GM19035 (cell line): ENCODE results near the gene SPATA13.

Experiments used
- ATAC-seq: cut with Tn5 transposase; IDR thresholded peaks from one replicate; pipeline ENCODE4 v1.9.1; 2021; ENCODE audit not compliant: unreplicated experiment

Gene SPATA13

DNA sequence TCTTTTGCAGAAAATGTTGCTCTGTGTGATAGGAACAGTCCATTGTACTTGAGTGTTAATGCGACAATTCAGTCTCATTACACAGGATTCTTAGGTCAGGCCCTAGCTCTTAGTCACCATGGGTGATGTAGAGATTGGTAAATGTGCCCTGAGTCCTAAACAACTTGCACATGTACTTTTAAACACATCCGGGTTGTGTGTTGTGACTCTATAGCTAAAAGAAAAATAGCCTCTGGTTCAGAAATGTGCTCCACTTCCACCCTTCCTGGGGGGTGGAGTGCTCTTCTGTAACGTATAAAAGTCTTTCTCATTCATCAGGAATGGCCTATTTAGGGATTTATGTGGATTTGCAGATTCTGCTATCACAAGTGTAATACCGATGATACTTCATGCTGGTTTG lies 5.2 kb downstream of the SPATA13 start:
- ATAC-seq, result no peak

DNA sequence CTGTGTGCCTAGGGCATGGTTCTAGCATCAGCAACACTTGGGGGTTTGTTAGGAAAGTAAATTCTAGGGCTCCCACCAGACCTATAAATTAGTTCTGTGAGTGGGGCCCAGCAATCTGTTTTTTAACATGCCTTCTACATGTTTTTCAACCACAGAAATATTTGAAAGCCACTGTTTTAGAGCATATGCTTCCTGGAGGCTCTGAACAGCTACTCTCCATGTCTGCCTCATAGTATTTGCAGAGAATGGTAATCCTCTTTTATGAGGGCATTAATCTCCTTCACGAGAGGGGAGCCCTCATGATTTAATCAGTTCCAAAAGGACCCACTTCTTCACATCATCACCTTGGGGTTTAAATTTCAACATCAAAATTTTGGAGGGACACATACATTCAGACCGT lies 6.0 kb downstream of the SPATA13 start:
- ATAC-seq, result no peak

DNA sequence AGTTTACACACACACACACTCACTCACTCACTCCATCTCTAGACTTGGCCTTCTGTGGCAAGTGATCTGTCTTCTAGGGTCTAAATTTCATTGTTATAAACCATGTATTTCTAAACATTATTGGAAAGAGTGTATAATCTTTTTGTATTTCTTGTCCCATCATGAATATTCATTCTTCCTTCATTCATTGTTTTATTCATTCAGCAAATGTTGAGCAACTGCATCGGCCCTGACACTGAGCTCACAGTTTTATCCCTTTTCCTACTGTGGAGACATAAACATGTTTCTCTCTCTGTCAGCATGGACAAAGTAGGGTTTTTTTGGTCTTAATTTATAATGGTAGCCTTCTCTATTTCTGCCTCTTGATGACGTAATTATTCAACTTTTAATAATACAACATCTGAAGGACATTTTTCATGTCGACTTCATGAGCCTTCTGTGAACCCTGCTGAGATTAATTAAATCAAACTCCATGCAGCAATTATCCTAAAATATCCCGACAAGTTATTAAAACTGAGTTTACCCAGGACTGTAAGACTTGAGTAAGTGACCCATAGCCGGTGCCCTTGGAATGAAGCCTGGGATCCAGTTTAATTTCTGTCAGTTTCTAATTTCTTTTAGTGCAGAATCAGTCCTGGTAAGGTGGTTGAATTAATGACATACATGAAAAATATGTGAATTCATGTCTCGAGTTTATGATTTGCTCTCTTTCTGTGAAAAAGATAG lies 7.3 kb downstream of the SPATA13 start:
- ATAC-seq, result no peak

DNA sequence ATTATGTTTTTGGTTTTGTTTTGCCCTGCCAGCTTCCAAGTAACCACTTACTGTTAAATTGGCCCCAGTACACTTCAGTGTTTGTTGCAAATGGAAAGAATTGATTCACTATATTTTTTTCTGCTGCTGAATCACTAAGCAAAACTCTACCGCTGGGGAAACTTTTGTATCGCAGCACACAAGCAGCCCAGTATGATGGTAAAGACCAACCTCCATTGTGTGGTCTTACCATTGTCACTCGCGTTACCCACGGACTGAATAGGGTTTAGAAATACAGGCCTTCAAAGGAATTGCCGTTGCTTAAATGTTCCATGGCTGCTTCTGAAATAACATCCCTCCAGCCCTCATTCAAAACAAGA lies 7.9 kb downstream of the SPATA13 start:
- ATAC-seq, result no peak

DNA sequence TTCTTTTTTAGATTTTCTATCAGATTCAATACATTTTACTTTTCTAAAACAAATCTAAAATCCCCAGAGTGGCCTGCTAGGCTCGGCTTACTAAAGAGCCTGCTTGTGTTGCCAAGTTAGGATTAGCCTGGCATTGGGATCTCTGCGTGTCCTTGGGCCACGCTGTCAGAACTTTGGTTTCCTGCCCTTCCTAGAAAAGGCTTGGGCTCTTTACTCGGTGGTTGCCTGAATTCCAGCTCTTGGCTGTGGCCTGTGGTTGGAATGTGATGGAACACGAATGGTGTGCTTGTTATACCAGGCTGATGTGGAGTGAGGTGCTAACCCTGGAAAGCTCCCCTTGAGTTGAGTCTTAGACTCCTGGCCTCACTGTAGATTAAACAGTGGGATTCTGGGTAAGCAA lies 8.5 kb downstream of the SPATA13 start:
- no peak for ATAC-seq

DNA sequence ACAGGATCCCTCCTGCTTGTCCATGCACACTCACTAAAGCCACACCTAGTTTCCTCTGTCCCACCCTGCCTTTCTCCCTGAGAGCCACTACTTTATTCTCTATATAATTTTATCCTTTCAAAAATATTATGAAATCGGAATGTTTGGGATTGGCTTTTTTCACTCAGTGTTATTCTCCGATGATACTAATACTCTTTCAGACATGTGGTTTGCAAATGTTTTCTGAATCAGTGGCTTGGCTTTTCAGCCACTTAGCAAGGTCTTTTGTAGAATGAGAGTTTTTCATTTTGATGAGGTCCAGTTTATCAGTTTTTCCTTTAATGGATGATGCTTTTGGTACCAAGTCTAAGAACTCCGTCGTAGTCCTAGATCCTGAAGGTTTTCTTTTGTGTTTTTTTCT lies 11.6 kb downstream of the SPATA13 start:
- no peak for ATAC-seq

DNA sequence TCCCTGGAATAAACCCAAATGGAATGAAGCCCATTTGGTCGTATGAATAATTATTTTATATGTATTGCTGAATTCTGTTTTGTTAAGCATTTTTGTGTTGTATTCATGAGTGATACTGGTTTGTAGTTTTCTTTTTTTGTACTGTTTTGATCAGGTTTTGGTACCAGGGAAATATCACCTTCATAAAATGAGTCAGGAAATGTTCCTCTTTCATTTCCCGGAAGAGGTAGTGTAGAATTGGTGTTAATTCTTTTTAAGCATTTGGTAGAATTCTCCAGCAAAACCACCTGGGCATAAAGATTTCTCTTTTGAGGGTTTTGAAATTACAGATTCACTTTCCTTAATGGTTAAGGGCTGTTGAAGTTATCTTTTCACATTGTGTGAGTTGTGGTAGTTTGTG lies 13.3 kb downstream of the SPATA13 start:
- ATAC-seq, result no peak

DNA sequence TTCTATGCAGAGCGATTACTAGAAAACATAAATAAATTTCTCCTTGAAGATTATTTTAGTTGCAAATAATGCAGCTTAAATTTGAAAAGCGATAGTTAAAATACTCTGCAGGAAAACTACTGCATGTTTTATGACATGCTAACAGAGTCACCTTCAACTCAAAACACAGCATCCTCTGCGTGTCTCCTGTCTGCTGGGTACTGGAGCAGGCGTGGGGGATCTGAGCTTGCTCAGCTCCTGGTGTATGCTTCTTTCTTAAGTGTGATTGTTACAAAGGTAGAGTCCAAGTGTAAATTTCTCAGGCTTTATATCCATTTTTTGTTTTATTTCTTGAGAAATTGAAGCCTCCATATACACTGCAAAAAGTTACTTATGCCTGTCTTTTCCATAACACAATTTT lies 15.3 kb downstream of the SPATA13 start:
- ATAC-seq, result no peak

DNA sequence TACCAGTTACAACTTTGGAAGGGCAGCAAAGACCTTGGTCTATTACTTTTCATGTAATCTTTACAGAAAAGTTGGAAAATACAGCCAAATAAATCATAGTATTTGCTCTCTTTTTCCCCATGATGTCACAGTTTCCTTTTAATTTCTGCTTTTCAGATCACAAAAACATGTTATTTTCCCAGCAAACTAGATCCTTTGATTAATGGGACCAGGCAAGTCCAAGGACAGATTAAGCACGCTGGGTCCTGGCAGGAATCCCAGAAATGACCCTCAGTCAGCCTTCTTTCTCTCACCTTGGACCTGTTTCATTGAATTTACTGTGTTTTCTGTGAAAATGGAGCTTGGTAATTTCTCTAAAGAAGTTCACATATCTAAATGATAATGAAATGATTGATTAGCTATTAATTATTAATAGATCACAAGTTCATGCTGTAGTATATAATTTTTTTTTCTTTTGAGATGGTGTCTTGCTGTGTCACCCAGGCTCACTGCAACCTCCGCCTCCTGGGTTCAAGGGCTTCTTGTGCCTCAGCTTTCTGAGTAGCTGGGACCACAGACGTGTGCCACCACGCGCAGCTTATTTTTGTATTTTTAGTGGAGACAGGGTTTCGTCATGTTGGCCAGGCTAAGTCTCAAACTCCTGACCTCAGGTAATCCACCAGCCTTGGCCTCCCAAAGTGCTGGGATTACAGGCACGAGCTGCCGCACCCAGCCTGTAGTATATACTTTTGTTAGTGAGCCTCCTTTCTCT lies 16.0 kb downstream of the SPATA13 start:
- no peak for ATAC-seq

DNA sequence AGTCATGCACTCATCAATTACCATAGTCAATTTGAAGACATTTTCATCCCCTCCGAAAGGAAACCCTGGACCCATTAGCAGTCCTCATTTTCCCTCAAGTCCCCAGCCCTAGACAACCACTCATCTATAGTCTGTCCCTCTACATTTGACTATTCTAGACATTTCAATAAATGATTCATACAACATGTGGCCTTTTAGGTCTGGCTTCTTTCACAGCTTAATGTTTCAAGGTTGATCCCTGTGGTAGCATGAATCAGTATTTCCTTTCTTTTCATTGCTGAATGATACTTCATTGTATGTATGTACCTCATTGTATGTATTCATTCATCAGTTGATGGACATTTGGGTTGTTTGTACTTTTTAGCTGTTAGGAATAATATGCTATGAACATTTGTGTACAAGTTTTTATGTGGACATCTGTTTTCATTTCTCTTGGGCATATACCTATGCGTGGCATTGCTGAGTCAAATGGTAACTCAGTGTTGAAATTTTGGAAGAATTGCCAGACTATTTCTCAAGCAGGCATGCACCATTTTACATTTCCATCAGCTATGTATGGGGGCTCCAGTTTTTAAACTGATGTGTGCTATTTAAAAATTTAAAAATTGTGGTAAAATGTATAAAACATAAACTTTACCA lies 18.4 kb downstream of the SPATA13 start:
- ATAC-seq, result no peak

DNA sequence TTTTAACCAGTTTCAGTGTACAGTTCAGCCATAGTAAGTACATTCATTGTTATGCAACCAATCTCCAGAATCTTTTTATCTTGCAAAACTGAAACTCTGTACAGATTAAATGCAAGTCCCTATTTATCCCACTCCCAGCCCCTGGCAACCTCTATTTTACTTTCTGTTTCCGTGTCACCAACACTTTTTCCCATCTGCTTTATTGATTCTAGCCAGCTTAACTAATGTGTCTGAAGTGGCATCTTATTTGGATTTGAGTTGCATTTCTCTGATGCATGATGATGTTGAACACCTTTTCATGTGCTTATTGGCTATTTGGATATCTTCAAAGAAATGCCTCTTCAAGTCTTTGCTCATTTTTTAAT lies 18.9 kb downstream of the SPATA13 start:
- ATAC-seq, result no peak

DNA sequence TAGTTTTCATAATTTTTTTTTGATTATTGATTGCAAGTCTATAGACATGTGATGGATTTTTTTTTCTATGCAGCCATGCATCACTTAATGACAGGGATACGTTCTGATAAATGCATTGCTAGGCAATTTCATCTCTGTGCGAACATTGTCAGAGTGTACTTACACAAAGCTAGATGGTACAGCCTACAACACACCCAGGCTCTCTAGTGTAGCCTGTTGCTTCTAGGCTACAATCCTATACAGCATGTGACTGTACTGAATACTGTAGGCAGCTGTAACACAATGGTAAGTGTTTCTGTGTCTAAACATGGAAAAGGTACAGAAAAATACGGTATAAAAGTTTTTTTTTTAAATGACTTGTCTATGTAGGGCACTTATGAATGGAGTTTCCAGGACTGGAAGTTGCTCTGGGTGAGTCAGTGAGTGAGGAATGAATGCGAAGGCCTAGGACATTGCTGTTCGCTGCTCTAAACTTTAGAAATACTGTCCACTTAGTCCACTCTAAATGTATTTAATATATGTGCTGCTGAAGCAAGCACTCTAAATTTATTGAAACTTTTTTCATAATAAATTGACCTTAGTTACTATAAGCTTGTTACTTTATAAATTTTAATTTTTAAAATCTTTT lies 20.3 kb downstream of the SPATA13 start:
- no peak for ATAC-seq

DNA sequence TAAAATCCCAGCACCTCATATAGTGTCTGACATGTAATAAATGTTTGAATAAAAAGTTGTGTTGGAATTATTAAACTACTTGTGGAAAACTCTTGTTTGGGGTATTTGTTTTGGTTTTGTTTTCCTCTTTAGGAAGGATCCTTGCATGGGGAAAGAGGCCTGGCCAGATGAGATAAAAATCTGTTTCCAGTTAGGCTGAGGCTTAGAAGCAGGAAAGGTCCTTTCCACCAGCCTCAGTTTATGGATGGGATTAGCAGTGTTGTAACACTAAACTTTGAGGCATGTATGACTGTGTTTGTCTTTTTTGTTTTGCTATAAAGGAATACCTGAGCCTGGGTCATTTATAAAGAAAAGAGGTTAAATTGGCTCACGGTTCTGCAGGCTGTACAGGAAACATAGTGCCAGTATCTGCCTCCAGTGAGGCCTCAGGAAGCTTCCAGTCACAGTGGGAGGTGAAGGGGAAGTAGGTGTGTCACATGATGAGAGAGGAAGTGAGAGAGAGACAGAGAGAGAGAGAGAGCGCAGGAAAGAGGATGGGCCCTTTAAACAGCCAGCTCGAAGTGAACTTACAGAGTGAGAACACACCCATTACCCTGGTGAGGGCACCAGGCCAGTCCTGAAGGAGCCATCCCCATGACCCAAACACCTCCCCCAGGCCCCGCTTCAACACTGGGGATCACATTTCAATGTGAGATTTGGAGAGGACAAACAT lies 21.6 kb downstream of the SPATA13 start:
- ATAC-seq, result no peak

DNA sequence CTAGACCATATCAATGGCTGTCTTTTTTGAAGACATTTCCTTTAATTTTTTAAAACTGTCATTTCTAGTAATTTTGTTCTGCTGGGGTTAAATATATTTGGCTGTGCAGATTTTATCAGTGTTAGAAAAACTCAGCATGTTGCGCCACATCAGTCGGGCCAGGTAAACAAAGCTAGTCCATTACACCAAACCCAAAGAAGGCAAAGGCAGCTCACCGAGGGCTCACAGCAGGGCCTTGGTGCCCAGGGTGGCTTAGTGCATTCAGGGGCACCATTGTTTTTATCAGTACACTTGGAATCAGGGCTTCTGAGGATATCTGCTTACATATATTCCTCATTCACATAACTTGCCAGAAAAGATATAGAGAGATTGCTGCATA lies 22.2 kb downstream of the SPATA13 start:
- no peak for ATAC-seq

DNA sequence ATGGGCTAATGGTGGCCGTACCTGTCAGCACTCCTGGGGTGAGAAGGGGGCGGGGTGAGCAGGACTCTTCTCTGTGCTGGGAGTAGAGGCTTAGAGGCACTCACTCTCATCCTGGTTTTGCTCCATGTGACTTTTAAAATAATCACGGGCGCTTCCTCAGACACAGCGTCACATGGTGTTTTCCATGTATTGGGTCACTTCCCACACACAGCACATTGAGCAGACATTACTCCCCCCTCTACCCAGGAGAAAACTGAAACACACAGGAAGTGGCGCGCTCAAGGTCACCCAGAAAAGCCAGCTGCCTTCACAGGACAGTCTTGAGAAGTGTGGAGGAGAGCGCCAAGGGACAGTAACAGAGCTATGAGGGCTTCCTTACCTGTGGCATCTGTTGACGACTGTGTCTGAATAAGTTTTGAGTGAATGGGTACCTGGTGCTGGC lies 23.2 kb downstream of the SPATA13 start:
- ATAC-seq, result no peak

DNA sequence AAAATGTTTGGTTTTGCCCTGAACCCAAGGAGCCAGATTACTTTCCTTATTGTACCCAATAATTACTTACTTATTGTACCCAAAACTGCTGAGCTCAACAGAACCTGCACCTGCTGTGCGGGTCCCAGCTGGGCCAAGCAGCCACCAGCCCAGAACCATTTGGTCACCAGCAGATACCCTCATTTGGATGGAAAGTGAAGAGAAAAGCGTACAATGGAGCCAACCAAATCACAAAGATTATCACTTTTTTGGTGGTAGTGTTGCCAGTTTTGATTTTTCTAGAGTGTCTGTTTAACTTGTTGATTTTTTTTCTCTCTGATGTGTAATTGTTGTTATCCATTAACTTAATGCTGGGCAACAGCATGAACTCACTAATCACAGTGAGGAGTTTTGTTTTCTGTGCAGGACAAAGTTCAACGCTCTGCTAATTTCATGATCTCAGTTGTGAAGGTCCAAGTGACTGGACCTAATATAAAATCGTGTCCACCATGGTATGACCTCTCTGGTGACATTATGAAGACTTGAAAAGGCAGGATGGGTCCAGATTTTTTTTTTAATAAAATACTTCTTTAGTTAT lies 23.8 kb downstream of the SPATA13 start:
- ATAC-seq, result no peak

DNA sequence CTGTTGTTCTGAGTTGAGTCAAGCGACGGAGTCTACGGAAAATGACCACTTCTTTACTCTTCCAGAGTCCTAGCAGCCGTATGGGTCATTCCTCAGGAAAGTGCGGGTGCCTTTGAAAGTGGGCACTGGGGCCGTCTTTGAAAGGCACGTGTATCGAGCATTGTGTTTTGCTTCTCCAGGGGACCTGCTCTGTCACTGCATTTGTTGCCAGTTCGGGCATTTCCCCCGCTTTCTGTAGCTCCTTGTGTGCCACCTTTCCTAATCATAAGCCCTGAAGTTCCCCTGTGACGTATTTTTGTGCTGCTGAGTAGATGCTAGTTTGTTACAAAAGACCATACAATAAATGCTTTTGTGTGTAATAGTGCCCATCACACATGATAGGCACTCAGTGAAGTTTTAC lies 24.4 kb downstream of the SPATA13 start:
- ATAC-seq, result no peak

DNA sequence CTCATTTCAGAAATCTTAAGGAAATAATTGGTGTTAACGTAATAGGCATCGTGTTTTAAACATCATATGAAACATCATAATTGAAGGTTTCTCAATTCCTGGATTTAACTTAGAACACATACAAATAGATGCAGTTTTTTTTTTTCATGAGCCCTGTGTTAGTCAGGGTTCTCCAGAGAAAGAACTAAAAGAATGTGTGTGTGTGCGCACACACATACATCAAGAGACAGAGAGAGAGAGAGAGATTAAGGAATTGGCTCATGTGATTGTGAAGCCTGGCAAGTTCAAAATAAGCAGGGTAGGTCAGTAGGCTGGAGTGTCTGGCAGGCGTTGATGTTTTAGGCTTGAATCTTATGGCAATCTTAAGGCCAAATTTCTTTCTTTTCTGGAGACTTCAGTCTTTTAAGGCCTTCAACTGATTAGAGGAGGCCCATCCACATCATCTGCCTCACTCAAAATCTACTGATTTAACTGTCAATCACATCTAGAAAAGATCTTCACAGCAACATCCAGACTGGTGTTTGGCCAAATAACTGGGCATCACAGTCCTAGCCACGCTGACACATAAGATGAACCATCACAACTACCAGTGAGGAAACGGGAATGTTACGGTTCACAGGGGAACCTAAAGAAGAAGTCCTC lies 25.2 kb downstream of the SPATA13 start:
- ATAC-seq, result no peak

DNA sequence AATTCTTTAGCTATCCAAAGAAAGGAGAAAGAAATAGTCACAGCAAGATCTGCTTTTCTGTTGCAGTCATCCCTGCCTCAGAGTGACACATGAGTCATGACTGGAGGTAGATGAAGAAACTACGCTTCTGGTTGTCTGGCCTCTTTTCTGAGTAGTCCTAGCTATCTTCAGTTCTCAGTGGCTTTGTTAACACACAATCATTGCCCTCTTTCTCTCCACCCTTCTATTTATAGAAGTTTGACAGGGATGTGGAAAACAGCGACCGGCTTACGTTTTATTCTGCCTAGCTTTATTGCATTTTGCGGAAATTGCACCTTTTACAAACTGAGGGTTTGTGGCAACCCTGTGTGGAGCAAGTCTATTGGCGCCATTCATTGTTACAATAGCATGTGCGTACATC lies 26.7 kb downstream of the SPATA13 start:
- no peak for ATAC-seq

DNA sequence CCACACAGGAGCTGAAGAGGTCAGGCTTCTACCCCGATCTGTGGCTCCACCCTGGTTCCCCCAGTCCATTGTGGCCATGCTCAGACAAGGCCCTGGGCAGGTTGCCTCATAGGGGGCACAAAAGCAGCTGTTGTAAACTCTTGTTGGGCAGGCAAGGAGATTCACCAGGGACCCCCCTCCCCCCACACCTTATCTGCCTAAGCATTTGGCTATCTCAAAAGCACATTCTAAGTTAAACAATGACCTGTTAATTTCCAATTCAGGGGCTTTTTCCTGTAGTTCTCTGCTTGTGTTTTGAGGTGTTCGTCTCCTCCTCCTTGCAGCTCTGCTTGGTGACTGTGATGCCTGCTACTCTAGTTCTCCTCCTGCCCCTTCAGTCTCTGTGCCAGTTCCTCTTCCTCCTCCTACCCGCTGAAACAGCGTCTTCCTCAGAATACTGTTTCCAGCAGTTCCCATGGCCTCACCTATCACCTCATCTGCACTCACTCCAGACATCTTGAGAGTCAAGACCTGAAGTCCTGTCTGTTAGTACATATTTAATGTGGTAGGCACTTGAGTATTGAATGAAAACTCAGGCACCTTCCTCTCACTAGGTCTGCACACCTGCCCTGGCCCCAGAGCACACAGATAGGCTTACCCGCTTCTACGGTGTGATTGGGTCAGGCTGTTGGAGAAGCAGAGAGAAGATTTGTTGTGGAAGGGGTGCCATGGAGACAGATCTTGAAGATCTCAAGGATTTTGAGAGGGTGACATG lies 31.7 kb downstream of the SPATA13 start:
- ATAC-seq, result no peak
